ENCODE results near the gene IRF2BPL.

DNA sequence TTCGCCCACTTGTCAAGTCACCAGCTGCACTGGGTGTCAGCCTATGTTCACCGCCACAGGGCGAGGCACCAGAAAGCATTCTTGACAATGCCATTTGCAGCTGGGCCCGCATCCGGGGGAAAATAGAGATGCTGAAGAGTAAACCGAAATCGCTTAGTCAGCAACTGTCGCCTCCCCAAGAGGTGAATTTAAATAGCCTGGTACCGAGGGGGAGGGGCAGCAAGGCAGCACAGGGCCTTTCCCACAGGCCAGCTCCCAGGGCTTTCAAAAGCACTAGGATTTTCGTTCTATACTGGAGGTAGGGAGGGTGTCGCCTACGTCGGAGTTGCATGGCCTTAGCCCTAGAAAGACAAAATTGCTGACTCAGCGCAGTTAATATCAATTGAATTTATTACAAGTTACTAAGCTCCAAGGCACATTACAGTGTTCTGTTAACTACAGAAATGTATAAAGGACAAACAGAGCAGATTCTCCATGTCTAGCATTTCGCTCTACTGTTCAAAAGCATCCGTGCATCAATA is 4.3 kb downstream of the IRF2BPL start:
- TF ChIP-seq POLR2AphosphoS5 (IDR thresholded peaks at IDR 0.05; ENCODE audit: low read depth, low read length) (no peak), POLR2A (IDR thresholded peaks at IDR 0.05; ENCODE audit: low read depth, low read length) (no peak)
